GM12878 (cell line): Measurements from ENCODE around the gene SIGMAR1.

Source experiments
- CHD2 ChIP-seq: IDR thresholded peaks from 2 replicates; pipeline ENCODE4 v1.6.1; 2011; ENCODE audit warnings: low read depth, low read length, improper control_type of control experiment, borderline replicate concordance
- ETV6 ChIP-seq, 2 experiments: fragments of 450-650 bp in 1 of 2; IDR thresholded peaks in 1 of 2; conservative IDR thresholded peaks in 1 of 2; 2 replicates each; pipeline ENCODE4 v1.6.1; 2014; ENCODE audit warnings: antibody characterized with exemption in 1 of 2, borderline replicate concordance in 1 of 2, low read depth in 1 of 2, mild to moderate bottlenecking in 1 of 2, moderate library complexity in 1 of 2
- NFYB ChIP-seq: IDR thresholded peaks from 2 replicates; pipeline ENCODE4 v1.6.1; 2011; ENCODE audit warnings: low read depth, mild to moderate bottlenecking, low read length, improper control_type of control experiment, moderate library complexity; ENCODE audit not compliant: insufficient read depth
- POLR2AphosphoS5 ChIP-seq: IDR thresholded peaks from 2 replicates; pipeline ENCODE4 v1.6.1; 2011; ENCODE audit warnings: mild to moderate bottlenecking, low read length, inconsistent platforms
- RBBP5 ChIP-seq: fragments of 200-600 bp; sonication (generic); conservative IDR thresholded peaks from 2 replicates; pipeline ENCODE4 v1.6.1; 2016

DNA sequence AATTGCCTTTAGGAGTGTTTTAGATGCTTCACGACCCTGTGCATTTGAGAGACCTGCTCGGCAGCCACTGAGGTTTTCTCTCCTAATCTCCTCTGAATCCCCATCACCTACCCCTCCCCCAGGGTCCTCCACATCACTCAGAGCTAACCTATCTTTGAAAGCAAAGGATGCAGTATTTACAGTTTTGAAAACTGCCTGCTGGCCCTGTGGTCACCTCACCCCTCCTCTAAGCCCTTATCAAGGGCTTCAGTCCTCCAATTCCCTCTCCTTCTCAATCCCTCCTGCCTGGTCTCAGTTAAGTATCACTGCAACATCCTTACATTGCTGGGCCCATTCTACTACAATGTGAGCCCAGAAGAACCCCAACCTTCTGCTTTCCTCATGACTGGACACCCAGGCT lies 30.3 kb downstream of the SIGMAR1 start:
- no peak for TF ChIP-seq RBBP5
- no peak for TF ChIP-seq POLR2AphosphoS5
- TF ChIP-seq CHD2 = no peak
- TF ChIP-seq ETV6 (conservative IDR thresholded peaks at IDR 0.05 in 1 of 2, IDR thresholded peaks at IDR 0.05 in 1 of 2; ENCODE audit: borderline replicate concordance in 1 of 2, low read depth in 1 of 2) = no peak
- no peak for TF ChIP-seq NFYB
